ENCODE measurements around the gene TTC16.
"Not testable (repeated sequence)": the region's sequence is repeated elsewhere in the genome, so short reads cannot be mapped to it uniquely, and the experiment has no call there.

Gene TTC16

GRCh38 chr9:127746959-127747569 is 31.2 kb downstream of the TTC16 start:
- H3K9me3 ChIP-seq (ENCODE audit: control insufficient read depth in 1 of 2, low read length in 2 of 2) = no peaks in the 10 kb centered on the region
- no peak overlapping the region for H3K4me3 ChIP-seq (ENCODE audit: low read depth in 1 of 2, low read length in 2 of 2)
- peaks cover 0 to 20% of the 10 kb centered on the region in 2 donors for H3K36me3 ChIP-seq (ENCODE audit: control insufficient read depth in 1 of 2, insufficient read depth in 2 of 2, low read length in 2 of 2)
- H3K27me3 ChIP-seq (ENCODE audit: low read depth, low read length) = no peaks in the 10 kb centered on the region
- H3K4me1 ChIP-seq (ENCODE audit: control insufficient read depth in 1 of 2, insufficient read depth in 2 of 2, low read length in 2 of 2) = peaks cover 0 to 10% of the 10 kb centered on the region in 2 donors
- no peak overlapping the region for H3K27ac ChIP-seq (ENCODE audit: low read length)

- Histone ChIP-seq H3K9me3 (ENCODE audit: control insufficient read depth in 1 of 2, low read length in 2 of 2) (no peaks in the 10 kb centered on the region), H3K27me3 (ENCODE audit: low read depth, low read length) (no peaks in the 10 kb centered on the region), H3K27ac (ENCODE audit: low read length) (no peak overlapping the region), H3K4me1 (ENCODE audit: control insufficient read depth in 1 of 2, insufficient read depth in 2 of 2, low read length in 2 of 2) (peaks cover 0 to under 1% of the 10 kb centered on the region in 2 donors), H3K4me3 (ENCODE audit: low read depth in 1 of 2, low read length in 2 of 2) (no peak overlapping the region), H3K36me3 (ENCODE audit: control insufficient read depth in 1 of 2, insufficient read depth in 2 of 2, low read length in 2 of 2) (peaks cover 0 to 20% of the 10 kb centered on the region in 2 donors)
Measured at GRCh38 chr9:127749090-127749787, 33.4 kb downstream of the TTC16 start.

- no peak overlapping the region for H3K4me3 ChIP-seq (ENCODE audit: low read depth in 1 of 2, low read length in 2 of 2)
- H3K4me1 ChIP-seq (ENCODE audit: control insufficient read depth in 1 of 2, insufficient read depth in 2 of 2, low read length in 2 of 2) = peaks cover 0 to 7% of the 10 kb centered on the region in 2 donors
- no peaks in the 10 kb centered on the region for H3K27me3 ChIP-seq (ENCODE audit: low read depth, low read length)
- peaks cover 0 to 20% of the 10 kb centered on the region in 2 donors for H3K36me3 ChIP-seq (ENCODE audit: control insufficient read depth in 1 of 2, insufficient read depth in 2 of 2, low read length in 2 of 2)
- H3K27ac ChIP-seq (ENCODE audit: low read length) = no peak overlapping the region
- H3K9me3 ChIP-seq (ENCODE audit: control insufficient read depth in 1 of 2, low read length in 2 of 2) = no peaks in the 10 kb centered on the region
Measured at GRCh38 chr9:127751269-127752054, 35.6 kb downstream of the TTC16 start.

GRCh38 chr9:127753148-127753547 is 37.3 kb downstream of the TTC16 start:
- H3K36me3 ChIP-seq (ENCODE audit: control insufficient read depth in 1 of 2, insufficient read depth in 2 of 2, low read length in 2 of 2) = peaks cover 0 to 20% of the 10 kb centered on the region in 2 donors
- H3K27ac ChIP-seq (ENCODE audit: low read length) = no peak overlapping the region
- peaks cover 0 to 7% of the 10 kb centered on the region in 2 donors for H3K4me1 ChIP-seq (ENCODE audit: control insufficient read depth in 1 of 2, insufficient read depth in 2 of 2, low read length in 2 of 2)
- H3K9me3 ChIP-seq (ENCODE audit: control insufficient read depth in 1 of 2, low read length in 2 of 2) = no peaks in the 10 kb centered on the region
- H3K4me3 ChIP-seq (ENCODE audit: low read depth in 1 of 2, low read length in 2 of 2) = no peak overlapping the region
- H3K27me3 ChIP-seq (ENCODE audit: low read depth, low read length) = no peaks in the 10 kb centered on the region

GRCh38 chr9:127753622-127754021 is 37.7 kb downstream of the TTC16 start:
- H3K27me3 ChIP-seq (ENCODE audit: low read depth, low read length) = no peaks in the 10 kb centered on the region
- H3K36me3 ChIP-seq (ENCODE audit: control insufficient read depth in 1 of 2, insufficient read depth in 2 of 2, low read length in 2 of 2) = peaks cover 0 to 17% of the 10 kb centered on the region in 2 donors
- peaks cover 0 to 7% of the 10 kb centered on the region in 2 donors for H3K4me1 ChIP-seq (ENCODE audit: control insufficient read depth in 1 of 2, insufficient read depth in 2 of 2, low read length in 2 of 2)
- H3K9me3 ChIP-seq (ENCODE audit: control insufficient read depth in 1 of 2, low read length in 2 of 2) = no peaks in the 10 kb centered on the region
- no peak overlapping the region for H3K4me3 ChIP-seq (ENCODE audit: low read depth in 1 of 2, low read length in 2 of 2)
- H3K27ac ChIP-seq (ENCODE audit: low read length) = no peak overlapping the region

GRCh38 chr9:127754099-127755060 is 38.5 kb downstream of the TTC16 start:
- H3K4me1 ChIP-seq (ENCODE audit: control insufficient read depth in 1 of 2, insufficient read depth in 2 of 2, low read length in 2 of 2) = peaks cover 0 to 7% of the 10 kb centered on the region in 2 donors
- peaks cover 0 to 9% of the 10 kb centered on the region in 2 donors for H3K36me3 ChIP-seq (ENCODE audit: control insufficient read depth in 1 of 2, insufficient read depth in 2 of 2, low read length in 2 of 2)
- H3K27me3 ChIP-seq (ENCODE audit: low read depth, low read length) = no peaks in the 10 kb centered on the region
- H3K4me3 ChIP-seq (ENCODE audit: low read depth in 1 of 2, low read length in 2 of 2) = no peak overlapping the region
- H3K27ac ChIP-seq (ENCODE audit: low read length) = no peak overlapping the region
- H3K9me3 ChIP-seq (ENCODE audit: control insufficient read depth in 1 of 2, low read length in 2 of 2) = no peaks in the 10 kb centered on the region

GRCh38 chr9:127755061-127756060 is 39.5 kb downstream of the TTC16 start:
- Histone ChIP-seq H3K4me1 (ENCODE audit: control insufficient read depth in 1 of 2, insufficient read depth in 2 of 2, low read length in 2 of 2) (peaks cover 0 to 7% of the 10 kb centered on the region in 2 donors), H3K9me3 (ENCODE audit: control insufficient read depth in 1 of 2, low read length in 2 of 2) (no peaks in the 10 kb centered on the region), H3K27ac (ENCODE audit: low read length) (no peak overlapping the region), H3K27me3 (ENCODE audit: low read depth, low read length) (no peaks in the 10 kb centered on the region), H3K36me3 (ENCODE audit: control insufficient read depth in 1 of 2, insufficient read depth in 2 of 2, low read length in 2 of 2) (peaks cover 0 to 4% of the 10 kb centered on the region in 2 donors), H3K4me3 (ENCODE audit: low read depth in 1 of 2, low read length in 2 of 2) (no peak overlapping the region)

- no peaks in the 10 kb centered on the region for H3K36me3 ChIP-seq (ENCODE audit: control insufficient read depth in 1 of 2, insufficient read depth in 2 of 2, low read length in 2 of 2)
- H3K4me1 ChIP-seq (ENCODE audit: control insufficient read depth in 1 of 2, insufficient read depth in 2 of 2, low read length in 2 of 2) = peaks cover 0 to 7% of the 10 kb centered on the region in 2 donors
- H3K27ac ChIP-seq (ENCODE audit: low read length) = no peak overlapping the region
- no peaks in the 10 kb centered on the region for H3K27me3 ChIP-seq (ENCODE audit: low read depth, low read length)
- no peak overlapping the region for H3K4me3 ChIP-seq (ENCODE audit: low read depth in 1 of 2, low read length in 2 of 2)
- no peaks in the 10 kb centered on the region for H3K9me3 ChIP-seq (ENCODE audit: control insufficient read depth in 1 of 2, low read length in 2 of 2)
Measured at GRCh38 chr9:127756233-127756632, 40.4 kb downstream of the TTC16 start.

- not testable (repeated sequence) for H3K27ac ChIP-seq (ENCODE audit: low read length)
Measured at GRCh38 chr9:127756776-127757175, 40.9 kb downstream of the TTC16 start.

GRCh38 chr9:127758843-127759242 is 43.0 kb downstream of the TTC16 start:
- Histone ChIP-seq H3K27ac (ENCODE audit: low read length) (no peak overlapping the region), H3K27me3 (ENCODE audit: low read depth, low read length) (no peaks in the 10 kb centered on the region), H3K4me3 (ENCODE audit: low read depth in 1 of 2, low read length in 2 of 2) (no peak overlapping the region), H3K9me3 (ENCODE audit: control insufficient read depth in 1 of 2, low read length in 2 of 2) (no peaks in the 10 kb centered on the region), H3K36me3 (ENCODE audit: control insufficient read depth in 1 of 2, insufficient read depth in 2 of 2, low read length in 2 of 2) (no peaks in the 10 kb centered on the region), H3K4me1 (ENCODE audit: control insufficient read depth in 1 of 2, insufficient read depth in 2 of 2, low read length in 2 of 2) (peaks cover 0 to 7% of the 10 kb centered on the region in 2 donors)

More at GRCh38 chr9:127756776-127757175, 40.9 kb downstream of the TTC16 start:
- not testable (repeated sequence) for H3K4me1 ChIP-seq (ENCODE audit: control insufficient read depth in 1 of 2, insufficient read depth in 2 of 2, low read length in 2 of 2); H3K9me3 ChIP-seq (ENCODE audit: control insufficient read depth in 1 of 2, low read length in 2 of 2); H3K36me3 ChIP-seq (ENCODE audit: control insufficient read depth in 1 of 2, insufficient read depth in 2 of 2, low read length in 2 of 2); H3K27me3 ChIP-seq (ENCODE audit: low read depth, low read length); H3K4me3 ChIP-seq (ENCODE audit: low read depth in 1 of 2, low read length in 2 of 2)

Data from muscle layer of duodenum (tissue), 2 donors.